Mesenchymal stem cell (in vitro differentiated cells and primary cell): ENCODE results near the gene EEF1B2.
A peak's percentile ranks its signal among the peaks of the same experiment; 100 is the strongest.
"Not testable (repeated sequence)": the region's sequence is repeated elsewhere in the genome, so short reads cannot be mapped to it uniquely, and the experiment has no call there.

ENCODE experiments used
- DNase-seq: peaks from one replicate; pipeline ENCODE4 v3.0.0-alpha.2; 2013
- H2AFZ ChIP-seq: one replicate; pipeline ENCODE4 v1.6.1; 2013; ENCODE audit warnings: low read depth, mild to moderate bottlenecking, control low read depth, inconsistent platforms, low read length, moderate library complexity
- H2AK5ac ChIP-seq: 2 replicates; pipeline ENCODE4 v1.6.1; 2013; ENCODE audit warnings: low read length, moderate library complexity, mild to moderate bottlenecking, inconsistent platforms; ENCODE audit not compliant: severe bottlenecking
- H2BK120ac ChIP-seq: one replicate; pipeline ENCODE4 v1.6.1; 2013; ENCODE audit warnings: low read depth, mild to moderate bottlenecking, inconsistent platforms, low read length, moderate library complexity
- H2BK12ac ChIP-seq, 2 experiments: one replicate each; pipeline ENCODE4 v1.6.1; 2013; ENCODE audit warnings: inconsistent platforms in 2 of 2, low read length in 2 of 2, mild to moderate bottlenecking in 2 of 2, moderate library complexity in 2 of 2, control low read depth in 1 of 2
- H2BK15ac ChIP-seq: one replicate; pipeline ENCODE4 v1.6.1; 2013; ENCODE audit warnings: mild to moderate bottlenecking, low read depth, inconsistent platforms; ENCODE audit not compliant: poor library complexity, severe bottlenecking
- H2BK5ac ChIP-seq: 2 replicates; pipeline ENCODE4 v1.6.1; 2013; ENCODE audit warnings: low read depth, mild to moderate bottlenecking, low read length, control low read depth, inconsistent platforms; ENCODE audit not compliant: poor library complexity, severe bottlenecking
- H3K14ac ChIP-seq, 2 experiments: one replicate each; pipeline ENCODE4 v1.6.1; 2013; ENCODE audit warnings: inconsistent platforms in 2 of 2, low read length in 2 of 2, control low read depth in 1 of 2, mild to moderate bottlenecking in 1 of 2, moderate library complexity in 1 of 2
- H3K18ac ChIP-seq, 2 experiments: one replicate each; pipeline ENCODE4 v1.6.1; 2013; ENCODE audit warnings: inconsistent platforms in 2 of 2, low read length in 2 of 2, control low read depth in 1 of 2, low read depth in 1 of 2, mild to moderate bottlenecking in 1 of 2
- H3K23ac ChIP-seq, 2 experiments: one replicate each; pipeline ENCODE4 v1.6.1; 2013; ENCODE audit warnings: inconsistent platforms in 2 of 2, low read length in 2 of 2, mild to moderate bottlenecking in 2 of 2, moderate library complexity in 2 of 2, control low read depth in 1 of 2
- H3K27ac ChIP-seq: 2 replicates; pipeline ENCODE4 v1.5.1; 2013; ENCODE audit warnings: mild to moderate bottlenecking, moderate library complexity, low read length, control low read depth, inconsistent platforms; ENCODE audit not compliant: poor library complexity, severe bottlenecking
- H3K27me3 ChIP-seq, 2 experiments: 2 replicates each; pipeline versions ENCODE4 v1.6.1 to v1.7.0; 2013; ENCODE audit warnings: low read length in 2 of 2, mild to moderate bottlenecking in 2 of 2, moderate library complexity in 2 of 2, control low read depth in 1 of 2, inconsistent platforms in 1 of 2; ENCODE audit not compliant: control insufficient read depth in 1 of 2, insufficient read depth in 1 of 2
- H3K36me3 ChIP-seq, 2 experiments: 2 replicates each; pipeline versions ENCODE4 v1.6.1 to v1.7.0; 2013; ENCODE audit warnings: low read length in 2 of 2, control low read depth in 1 of 2, inconsistent platforms in 1 of 2, low read depth in 1 of 2, mild to moderate bottlenecking in 1 of 2; ENCODE audit not compliant: insufficient read depth in 2 of 2, control insufficient read depth in 1 of 2
- H3K4ac ChIP-seq, 2 experiments: one replicate each; pipeline ENCODE4 v1.6.1; 2013; ENCODE audit warnings: inconsistent platforms in 2 of 2, low read length in 2 of 2, mild to moderate bottlenecking in 2 of 2, moderate library complexity in 2 of 2, control low read depth in 1 of 2, low read depth in 1 of 2
- H3K4me1 ChIP-seq: 2 replicates; pipeline ENCODE4 v1.6.1; 2013; ENCODE audit warnings: low read depth, low read length, control low read depth; ENCODE audit not compliant: control insufficient read depth, insufficient read depth
- H3K4me2 ChIP-seq: 2 replicates; pipeline ENCODE4 v1.6.1; 2013; ENCODE audit warnings: low read length, mild to moderate bottlenecking, inconsistent platforms; ENCODE audit not compliant: poor library complexity, severe bottlenecking
- H3K4me3 ChIP-seq, 2 experiments: 2 replicates each; pipeline versions ENCODE4 v1.5.1 to v1.7.0; 2013; ENCODE audit warnings: low read length in 2 of 2, mild to moderate bottlenecking in 2 of 2, control low read depth in 1 of 2, low read depth in 1 of 2; ENCODE audit not compliant: insufficient read depth in 1 of 2
- H3K79me1 ChIP-seq: replicated peaks from 2 replicates; pipeline ENCODE4 v1.6.1; 2013; ENCODE audit warnings: mild to moderate bottlenecking, control low read depth, low read length, inconsistent platforms; ENCODE audit not compliant: poor library complexity, severe bottlenecking
- H3K9ac ChIP-seq: 2 replicates; pipeline ENCODE4 v1.7.0; 2013; ENCODE audit warnings: mild to moderate bottlenecking, low read length, moderate library complexity
- H3K9me3 ChIP-seq: 2 replicates; pipeline ENCODE4 v1.7.0; 2013; ENCODE audit warnings: mild to moderate bottlenecking, low read length; ENCODE audit not compliant: control insufficient read depth
- H4K8ac ChIP-seq: one replicate; pipeline ENCODE4 v1.6.1; 2013; ENCODE audit warnings: inconsistent platforms, mild to moderate bottlenecking, low read length, moderate library complexity
- H4K91ac ChIP-seq: one replicate; pipeline ENCODE4 v1.6.1; 2013; ENCODE audit warnings: mild to moderate bottlenecking, low read length, inconsistent platforms
- WGBS: methylation state at CpG from one replicate; pipeline ENCODE4 v1.1.7; 2013; ENCODE audit warnings: mixed read lengths; 5-methylcytosine and 5-hydroxymethylcytosine counted together

EEF1B2 gene

DNA sequence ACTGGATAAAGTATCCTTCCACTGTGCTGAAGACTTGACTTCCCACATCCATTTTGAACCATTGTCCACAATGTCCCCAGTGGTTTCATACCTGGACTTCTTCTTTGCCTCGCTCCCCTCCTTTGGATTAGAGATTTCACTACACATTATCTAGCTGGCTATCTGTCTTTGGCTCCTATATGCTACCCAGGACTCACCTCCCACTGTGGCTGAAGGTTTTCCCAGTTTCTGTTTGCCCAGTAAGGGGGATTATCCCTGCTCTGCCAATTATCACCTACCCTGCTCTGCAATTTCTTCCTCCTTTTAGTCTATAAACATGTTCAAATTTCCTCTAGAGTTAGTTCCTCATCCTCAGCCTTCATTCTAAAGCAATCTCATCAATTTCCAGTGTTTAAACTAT, 9.5 kb upstream of the EEF1B2 start:
- no peaks in the 10 kb centered on the region for H3K9me3 ChIP-seq
- DNase-seq = no peak
- no peak overlapping the region for H4K8ac ChIP-seq
- no peak overlapping the region for H2BK120ac ChIP-seq
- peaks cover 19 to 71% of the 10 kb centered on the region in 2 experiments for H3K36me3 ChIP-seq
- no peak overlapping the region for H2AFZ ChIP-seq
- H3K79me1 ChIP-seq = peaks cover 15% of the 10 kb centered on the region
- H3K9ac ChIP-seq = no peak overlapping the region
- no peak overlapping the region for H3K14ac ChIP-seq
- H3K4me2 ChIP-seq = no peak overlapping the region
- no peak overlapping the region for H3K18ac ChIP-seq
- H3K4me3 ChIP-seq = no peak overlapping the region
- H3K27ac ChIP-seq = no peak overlapping the region
- H4K91ac ChIP-seq = no peak overlapping the region
- H2BK12ac ChIP-seq = no peak overlapping the region
- no peaks in the 10 kb centered on the region for H3K27me3 ChIP-seq
- no peak overlapping the region for H3K4ac ChIP-seq
- WGBS = 100% methylated on average over 1 of the region's 1 CpG
- no peak overlapping the region for H2AK5ac ChIP-seq
- H3K23ac ChIP-seq = no peak overlapping the region
- no peak overlapping the region for H2BK15ac ChIP-seq
- peaks cover 2% of the 10 kb centered on the region for H3K4me1 ChIP-seq
- H2BK5ac ChIP-seq = no peak overlapping the region

DNA sequence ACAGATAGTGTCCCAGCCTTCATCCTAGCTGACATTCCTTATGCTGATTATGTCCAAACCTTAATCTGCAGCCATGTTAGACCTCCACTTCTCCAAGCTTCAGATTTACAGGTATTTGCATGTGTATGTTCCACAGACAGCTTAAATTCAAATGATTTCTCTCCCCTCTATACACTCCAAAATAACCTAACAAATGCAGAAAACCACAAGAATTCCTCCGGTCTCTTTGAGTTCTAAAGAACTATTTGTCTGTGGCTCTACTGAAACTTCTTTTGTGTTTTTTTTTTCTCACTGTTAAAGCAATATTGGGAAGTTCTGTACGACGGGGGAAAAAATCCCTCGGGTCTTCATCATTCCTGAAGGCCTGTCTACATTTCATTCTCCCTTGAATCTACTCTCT, 9.1 kb upstream of the EEF1B2 start:
- Histone ChIP-seq H4K8ac (no peak overlapping the region), H3K4me2 (no peak overlapping the region), H3K9ac (no peak overlapping the region), H3K27ac (no peak overlapping the region), H2BK12ac (no peak overlapping the region), H2AK5ac (no peak overlapping the region), H3K4me3 (no peak overlapping the region), H3K36me3 (peaks cover 19 to 67% of the 10 kb centered on the region in 2 experiments), H2BK15ac (no peak overlapping the region), H3K23ac (no peak overlapping the region), H3K18ac (no peak overlapping the region), H2BK5ac (no peak overlapping the region), H3K14ac (no peak overlapping the region), H3K79me1 (peaks cover 13% of the 10 kb centered on the region), H3K9me3 (no peaks in the 10 kb centered on the region), H2AFZ (no peak overlapping the region), H3K27me3 (no peaks in the 10 kb centered on the region), H4K91ac (no peak overlapping the region), H3K4me1 (peaks cover 2% of the 10 kb centered on the region), H2BK120ac (no peak overlapping the region), H3K4ac (no peak overlapping the region)
- no peak for DNase-seq
- WGBS = 96% methylated on average over 4 of the region's 4 CpGs

DNA sequence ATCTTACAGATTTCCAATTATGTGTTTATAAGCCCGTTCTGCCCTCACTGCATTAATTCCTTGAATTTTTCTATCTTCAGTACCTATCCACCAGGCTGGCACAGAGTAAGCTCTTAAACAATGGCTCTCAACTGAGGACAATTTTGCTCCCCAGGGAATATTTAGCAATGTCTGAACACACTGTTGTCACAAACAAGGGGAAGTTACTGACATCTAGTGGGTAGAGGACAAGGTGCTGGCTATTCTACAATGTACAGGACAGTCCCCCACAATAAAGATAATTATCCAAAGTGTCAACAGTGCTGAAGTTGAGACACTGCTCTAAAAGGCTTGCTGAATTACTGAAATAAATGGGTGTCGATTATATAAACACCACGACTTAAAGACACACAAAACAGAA, 5.5 kb upstream of the EEF1B2 start:
- Histone ChIP-seq H3K36me3 (peaks cover 10 to 31% of the 10 kb centered on the region in 2 experiments), H3K79me1 (peaks cover 3% of the 10 kb centered on the region), H2AFZ (no peak overlapping the region), H3K4me2 (no peak overlapping the region), H4K8ac (no peak overlapping the region), H3K23ac (no peak overlapping the region), H3K9me3 (no peaks in the 10 kb centered on the region), H3K27ac (no peak overlapping the region), H3K14ac (no peak overlapping the region), H3K9ac (no peak overlapping the region), H3K4ac (no peak overlapping the region), H2BK120ac (no peak overlapping the region), H3K18ac (no peak overlapping the region), H2AK5ac (no peak overlapping the region), H2BK12ac (no peak overlapping the region), H2BK5ac (no peak overlapping the region), H3K4me3 (no peak overlapping the region), H3K27me3 (no peaks in the 10 kb centered on the region), H4K91ac (no peak overlapping the region), H3K4me1 (peaks cover 2% of the 10 kb centered on the region), H2BK15ac (no peak overlapping the region)
- 93% methylated on average over 1 of the region's 3 CpGs for WGBS
- peak; percentile 37 for DNase-seq

DNA sequence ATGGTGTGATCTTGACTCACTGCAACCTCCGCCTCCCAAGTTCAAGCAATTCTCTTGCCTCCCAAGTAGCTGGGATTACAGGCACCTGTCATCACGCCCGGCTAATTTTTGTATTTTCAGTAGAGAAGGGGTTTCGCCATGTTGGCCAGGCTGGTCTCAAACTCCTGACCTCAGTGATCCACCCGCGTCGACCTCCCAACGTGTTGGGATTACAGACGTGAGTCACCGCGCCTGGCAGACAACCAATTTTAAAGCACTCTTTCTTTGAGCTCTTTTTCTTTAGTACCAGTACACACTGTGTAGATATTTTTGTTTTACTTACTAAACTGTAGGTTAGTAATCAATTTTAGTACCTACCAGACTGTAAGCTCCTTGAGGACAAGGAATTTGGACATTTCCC, 2.7 kb upstream of the EEF1B2 start:
- H3K36me3 ChIP-seq = peaks cover 13 to 18% of the 10 kb centered on the region in 2 experiments
- peak overlapping the region in 1 of 2 experiments; percentile 88 for H3K4me3 ChIP-seq
- H2AFZ ChIP-seq, DNase-seq, H2BK15ac ChIP-seq, H3K4me2 ChIP-seq, H3K18ac ChIP-seq, H2BK120ac ChIP-seq, H3K9me3 ChIP-seq, H3K14ac ChIP-seq, H3K4me1 ChIP-seq, H3K4ac ChIP-seq, H3K27me3 ChIP-seq, H2BK12ac ChIP-seq, H3K9ac ChIP-seq, H3K79me1 ChIP-seq, H3K23ac ChIP-seq, H3K27ac ChIP-seq, H2AK5ac ChIP-seq, H2BK5ac ChIP-seq, H4K91ac ChIP-seq, H4K8ac ChIP-seq: not testable (repeated sequence)
- 85% methylated on average over 8 of the region's 11 CpGs for WGBS
